Epithelial cell of esophagus (primary cell): ENCODE results near the gene ZSWIM9.

Experiments
- DNase-seq: peaks from one replicate; pipeline ENCODE4 v3.0.0; 2010; ENCODE audit warnings: low read depth
- H3K4me3 ChIP-seq: 2 replicates; pipeline ENCODE4 v1.5.1; 2011; ENCODE audit warnings: mild to moderate bottlenecking, low read length, control low read depth
- TF ChIP-seq, protein P1 (sequence below): IDR thresholded peaks from 2 replicates; pipeline ENCODE4 v1.5.1; 2011; ENCODE audit warnings: low read depth, mild to moderate bottlenecking, low read length, control low read depth, inconsistent platforms; ENCODE audit not compliant: insufficient read depth; ENCODE audit errors: missing control alignments

The ZSWIM9 gene

GRCh38 chr19:48169939-48170803 lies at the start of gene ZSWIM9, which contains the start of gene LIG1:
ZSWIM9 (plus strand) TSS chr19:48170680; CDS start chr19:48171803, 1,123 bp downstream.
LIG1 (minus strand) TSS chr19:48170344; CDS start chr19:48165566, 4,778 bp downstream.
- TF ChIP-seq, protein P1, sequence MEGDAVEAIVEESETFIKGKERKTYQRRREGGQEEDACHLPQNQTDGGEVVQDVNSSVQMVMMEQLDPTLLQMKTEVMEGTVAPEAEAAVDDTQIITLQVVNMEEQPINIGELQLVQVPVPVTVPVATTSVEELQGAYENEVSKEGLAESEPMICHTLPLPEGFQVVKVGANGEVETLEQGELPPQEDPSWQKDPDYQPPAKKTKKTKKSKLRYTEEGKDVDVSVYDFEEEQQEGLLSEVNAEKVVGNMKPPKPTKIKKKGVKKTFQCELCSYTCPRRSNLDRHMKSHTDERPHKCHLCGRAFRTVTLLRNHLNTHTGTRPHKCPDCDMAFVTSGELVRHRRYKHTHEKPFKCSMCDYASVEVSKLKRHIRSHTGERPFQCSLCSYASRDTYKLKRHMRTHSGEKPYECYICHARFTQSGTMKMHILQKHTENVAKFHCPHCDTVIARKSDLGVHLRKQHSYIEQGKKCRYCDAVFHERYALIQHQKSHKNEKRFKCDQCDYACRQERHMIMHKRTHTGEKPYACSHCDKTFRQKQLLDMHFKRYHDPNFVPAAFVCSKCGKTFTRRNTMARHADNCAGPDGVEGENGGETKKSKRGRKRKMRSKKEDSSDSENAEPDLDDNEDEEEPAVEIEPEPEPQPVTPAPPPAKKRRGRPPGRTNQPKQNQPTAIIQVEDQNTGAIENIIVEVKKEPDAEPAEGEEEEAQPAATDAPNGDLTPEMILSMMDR: no peak
- H3K4me3 ChIP-seq: peak within 1 kb of the TSS; percentile 60
- peak; percentile 95 for DNase-seq

- TF ChIP-seq, protein P1: no peak
- no peak overlapping the region for H3K4me3 ChIP-seq
- no peak for DNase-seq
These were observed 49.4 kb upstream of the ZSWIM9 start for GRCh38 chr19:48121066-48121465.

GRCh38 chr19:48121909-48122371 lies 48.5 kb upstream of the ZSWIM9 start:
- H3K4me3 ChIP-seq: no peak overlapping the region
- DNase-seq: peak; percentile 86
- TF ChIP-seq, protein P1: no peak

DNA sequence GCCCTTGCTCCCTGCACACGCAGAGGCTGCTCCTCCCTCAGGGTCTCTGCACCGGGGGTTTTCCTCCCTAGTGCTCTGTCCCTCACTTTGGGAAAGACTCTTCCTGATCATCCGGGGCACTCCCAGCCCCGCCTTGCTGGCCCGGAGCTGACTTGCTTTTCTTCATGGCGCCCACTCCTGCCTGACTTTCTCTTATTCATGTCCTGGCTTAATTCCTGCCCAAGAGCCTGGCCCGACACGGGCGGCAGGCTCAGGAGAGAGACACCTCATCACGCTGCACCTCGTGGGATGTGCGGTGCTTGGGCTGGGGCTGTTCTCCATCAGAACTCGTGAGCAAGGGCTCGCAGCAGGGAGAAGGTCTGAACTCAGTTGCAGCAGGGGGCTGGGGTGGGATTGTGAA lies 48.1 kb upstream of the ZSWIM9 start:
- TF ChIP-seq, protein P1: no peak
- DNase-seq: peak; percentile 62
- no peak overlapping the region for H3K4me3 ChIP-seq

DNA sequence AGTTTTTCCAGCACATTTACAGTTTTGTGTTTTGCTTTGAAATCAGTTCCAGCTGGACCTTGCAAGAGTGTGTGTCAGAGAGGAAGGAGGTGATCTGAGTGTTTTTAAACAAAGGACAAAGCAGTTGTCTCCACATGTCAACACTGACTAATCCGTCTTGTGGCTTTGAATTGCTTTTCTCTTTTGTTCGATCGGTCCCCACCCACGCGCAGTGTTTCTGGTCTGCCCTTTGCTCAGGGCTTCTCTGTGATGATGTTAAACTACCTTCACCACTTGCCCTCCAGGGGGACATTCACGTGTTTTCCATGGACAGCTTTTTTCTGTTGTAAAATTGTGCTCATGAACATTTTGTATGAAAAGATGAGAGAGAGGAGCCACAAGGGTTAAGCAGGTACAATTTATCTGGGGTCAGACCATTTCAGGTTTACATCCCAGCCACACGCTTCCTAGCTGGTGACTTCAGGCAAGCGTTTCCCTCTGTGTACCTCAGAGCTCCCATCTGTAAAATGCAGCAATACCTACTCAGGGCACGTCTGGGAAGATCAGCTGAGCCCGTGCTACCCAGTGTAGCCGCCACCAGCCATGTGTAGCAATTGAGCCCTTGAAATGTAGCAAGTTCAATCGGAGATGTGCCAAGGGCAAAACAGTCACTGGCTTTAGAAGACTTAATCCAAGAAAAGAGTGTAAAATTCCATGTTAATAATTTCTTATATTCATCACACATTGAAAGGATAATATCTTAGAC lies 46.4 kb upstream of the ZSWIM9 start:
- DNase-seq: peak; percentile 94
- no peak overlapping the region for H3K4me3 ChIP-seq
- TF ChIP-seq, protein P1: peak; percentile 17

DNA sequence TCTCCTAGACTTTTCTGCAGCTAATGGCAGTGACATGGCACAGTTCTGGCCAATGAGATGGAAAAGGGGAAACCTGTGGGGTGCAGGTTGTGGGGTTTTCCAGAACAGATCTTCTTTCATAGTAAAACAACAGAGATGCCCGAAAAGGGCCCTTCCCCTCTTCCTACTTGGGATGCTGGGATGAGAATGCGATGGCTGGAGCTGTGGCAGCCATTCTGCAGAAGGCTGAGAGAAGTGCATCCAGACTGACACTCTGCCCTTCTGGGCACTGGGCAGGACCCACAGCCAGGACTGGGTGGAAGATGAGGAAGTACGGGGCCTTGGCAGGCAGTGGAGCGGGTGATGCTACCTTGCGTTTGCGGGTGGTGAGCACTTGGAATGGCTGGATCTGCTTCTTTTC lies 42.9 kb upstream of the ZSWIM9 start:
- TF ChIP-seq, protein P1: no peak
- no peak overlapping the region for H3K4me3 ChIP-seq
- DNase-seq: no peak
